Fibroblast of skin of left quadriceps (primary cell): Measurements from ENCODE around the gene PARD6G.
"Not testable (repeated sequence)": the region's sequence is repeated elsewhere in the genome, so short reads cannot be mapped to it uniquely, and the experiment has no call there.

Experiments used
- DNase-seq, 2 experiments: peaks; one replicate each; pipeline ENCODE4 v3.0.0-alpha.2; 2013; ENCODE audit warnings: low read depth in 2 of 2

Gene PARD6G

DNA sequence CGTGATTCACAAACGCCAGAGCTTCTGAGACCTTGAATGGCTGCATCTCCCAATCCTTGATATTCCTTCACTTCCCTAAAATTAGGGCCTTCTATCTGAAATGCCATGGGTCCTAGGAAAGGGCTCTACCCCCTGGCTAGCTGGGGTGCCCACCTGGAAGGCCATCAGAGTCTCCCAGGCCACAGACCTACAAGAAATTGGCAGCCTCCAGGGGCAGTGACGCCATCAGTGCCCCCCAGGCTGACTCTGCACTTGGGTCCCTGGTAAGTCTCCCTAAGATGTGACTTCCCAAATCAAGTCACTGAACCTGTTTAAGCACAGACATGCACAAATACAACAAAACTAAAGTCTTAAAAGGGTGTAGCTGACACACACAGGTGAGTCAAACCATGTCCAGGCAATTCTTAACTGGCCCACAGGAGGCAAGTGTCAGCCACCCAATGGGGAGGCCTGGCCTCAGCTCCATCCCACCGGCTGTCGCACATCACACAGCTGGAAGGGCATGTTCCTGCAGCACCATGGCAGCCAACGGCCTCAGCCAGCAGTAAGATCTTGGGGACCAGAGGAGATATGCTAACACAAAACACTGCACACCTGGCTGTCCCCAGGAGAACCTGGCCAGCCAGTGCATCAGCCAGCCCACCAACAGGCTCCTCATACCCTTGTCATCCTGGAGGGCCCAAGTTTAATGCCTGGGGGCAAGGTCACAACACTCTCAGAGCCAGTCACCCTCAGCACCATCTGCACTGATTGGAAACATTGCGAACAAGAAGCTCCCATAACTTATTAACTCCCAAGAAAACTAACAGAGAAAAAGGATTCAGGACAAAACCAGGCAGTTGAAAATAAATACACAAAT, 5.2 kb downstream of the PARD6G start:
- DNase-seq: no peak

DNA sequence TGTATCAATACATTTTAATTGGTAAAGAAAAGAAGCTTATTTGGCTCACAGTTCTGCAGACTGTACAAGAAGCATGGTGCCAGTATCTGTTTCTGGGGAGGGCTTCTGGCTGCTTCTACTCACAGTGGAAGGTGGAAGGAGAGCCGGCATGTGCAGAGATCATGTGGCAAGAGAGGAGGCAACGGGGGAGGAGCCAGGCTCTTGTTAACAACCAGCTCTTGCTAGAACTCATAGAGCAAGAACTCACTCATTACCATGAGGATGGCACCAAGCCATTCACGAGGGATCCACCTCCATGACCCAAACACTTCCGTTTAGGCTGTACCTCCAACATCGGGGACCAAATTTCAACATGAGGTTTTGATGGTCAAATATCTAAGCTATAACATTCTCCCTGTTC, 7.5 kb downstream of the PARD6G start:
- no peak for DNase-seq

DNA sequence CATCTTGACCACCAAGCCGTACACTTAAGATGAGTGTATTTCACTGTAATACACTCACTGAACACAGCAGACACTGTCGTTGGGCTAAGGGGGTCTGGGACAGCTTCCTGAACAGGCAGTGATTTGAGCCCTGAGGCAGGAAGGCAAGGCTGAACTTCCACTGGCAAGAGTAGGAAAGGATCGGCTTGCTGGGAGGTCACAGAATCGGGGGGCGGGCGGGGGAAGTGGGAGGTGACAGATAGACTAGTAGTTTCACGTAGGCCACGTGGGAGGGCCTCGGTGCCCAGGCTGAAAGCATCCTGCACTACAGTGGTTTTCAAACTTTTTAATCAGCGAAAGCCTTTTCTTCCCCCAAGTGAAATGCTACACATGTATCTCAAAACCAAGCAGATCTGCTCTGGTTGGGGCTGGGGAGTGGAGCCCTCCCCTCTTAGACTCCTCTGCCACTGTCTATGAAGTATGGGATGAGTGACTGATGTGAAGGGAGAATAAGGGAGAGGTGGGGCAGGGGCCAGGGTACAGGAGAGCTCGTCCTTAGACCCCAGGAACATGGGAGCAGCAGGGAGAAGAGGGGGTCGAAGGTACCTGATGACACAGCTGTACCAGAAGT, 8.6 kb downstream of the PARD6G start:
- no peak for DNase-seq

DNA sequence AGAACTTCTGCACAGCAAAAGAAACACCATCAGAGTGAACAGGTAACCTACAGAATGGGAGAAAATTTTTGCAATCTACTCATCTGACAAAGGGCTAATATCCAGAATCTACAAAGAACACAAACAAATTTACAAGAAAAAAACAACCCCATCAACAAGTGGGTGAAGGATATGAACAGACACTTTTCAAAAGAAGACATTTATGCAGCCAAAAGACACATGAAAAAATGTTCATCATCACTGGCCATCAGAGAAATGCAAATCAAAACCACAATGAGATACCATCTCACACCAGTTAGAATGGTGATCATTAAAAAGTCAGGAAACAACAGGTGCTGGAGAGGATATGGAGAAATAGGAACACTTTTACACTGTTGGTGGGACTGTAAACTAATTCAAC, 9.8 kb downstream of the PARD6G start:
- DNase-seq: not testable (repeated sequence)

DNA sequence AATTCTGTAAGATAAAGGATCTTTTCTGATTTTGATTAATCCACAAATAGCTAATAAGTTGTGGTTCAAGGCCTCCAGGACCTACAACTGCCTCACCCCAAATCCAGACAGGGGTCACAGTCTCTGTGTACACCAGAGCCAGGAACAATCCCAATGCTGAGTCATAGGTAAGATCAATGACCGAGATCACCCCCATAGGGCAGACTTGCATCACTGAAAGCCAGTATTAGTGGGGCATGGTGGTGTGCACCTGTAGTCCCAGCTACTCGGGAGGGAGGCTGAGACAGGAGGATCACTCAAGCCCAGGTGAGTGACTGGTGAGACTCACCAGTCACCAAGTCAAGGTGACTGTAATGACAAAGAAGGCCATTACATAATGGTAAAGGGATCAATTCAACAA, 12.9 kb downstream of the PARD6G start:
- no peak for DNase-seq

DNA sequence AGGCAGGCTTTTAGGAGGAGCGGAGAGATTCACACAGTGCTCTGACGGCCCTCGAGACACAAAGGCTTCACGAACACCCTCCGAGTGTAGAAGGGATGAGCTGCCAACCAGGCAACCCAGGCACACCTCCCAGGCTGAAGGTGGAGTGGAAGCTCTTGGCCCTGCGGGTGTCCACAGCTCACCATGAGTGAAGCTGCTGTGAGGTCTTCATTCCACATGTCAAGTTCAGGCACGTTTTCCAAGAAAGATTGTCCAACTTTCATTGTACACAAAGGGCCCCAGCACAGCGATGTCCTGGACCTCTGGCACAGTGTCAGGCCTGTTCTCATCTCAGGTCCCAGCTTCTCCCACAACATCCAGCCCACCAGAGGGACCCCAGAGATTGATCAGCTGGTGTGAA, 13.4 kb downstream of the PARD6G start:
- DNase-seq: no peak

DNA sequence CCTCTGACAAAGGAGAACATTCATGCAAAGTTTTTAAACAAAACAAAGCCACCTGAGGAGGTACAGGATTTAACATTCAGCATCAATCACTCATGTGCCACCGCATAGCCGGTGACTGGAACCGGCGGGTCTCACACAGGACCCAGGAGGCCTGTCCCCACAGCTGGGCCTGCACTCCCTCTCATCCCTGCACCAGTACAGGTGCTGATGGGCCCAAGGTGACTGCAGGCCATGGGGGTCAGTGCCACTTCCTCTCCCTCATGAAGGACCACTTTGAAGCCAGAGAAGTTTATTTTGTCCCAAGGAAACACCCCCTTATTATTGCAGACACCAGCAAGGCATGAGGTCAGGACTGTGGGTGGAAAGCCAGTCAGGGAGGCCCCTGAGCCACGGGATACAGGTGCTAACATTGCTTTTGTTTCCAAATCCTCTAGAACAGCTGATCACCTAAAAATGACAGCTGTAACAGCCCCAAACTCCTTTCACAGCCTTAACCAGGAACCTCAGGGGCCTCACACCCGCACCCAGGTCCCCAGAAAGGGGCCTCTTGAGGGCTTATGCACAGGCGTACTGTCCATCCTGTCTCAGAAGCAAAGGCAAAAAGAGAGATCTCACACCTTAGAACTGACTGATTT, 14.0 kb downstream of the PARD6G start:
- DNase-seq: no peak

DNA sequence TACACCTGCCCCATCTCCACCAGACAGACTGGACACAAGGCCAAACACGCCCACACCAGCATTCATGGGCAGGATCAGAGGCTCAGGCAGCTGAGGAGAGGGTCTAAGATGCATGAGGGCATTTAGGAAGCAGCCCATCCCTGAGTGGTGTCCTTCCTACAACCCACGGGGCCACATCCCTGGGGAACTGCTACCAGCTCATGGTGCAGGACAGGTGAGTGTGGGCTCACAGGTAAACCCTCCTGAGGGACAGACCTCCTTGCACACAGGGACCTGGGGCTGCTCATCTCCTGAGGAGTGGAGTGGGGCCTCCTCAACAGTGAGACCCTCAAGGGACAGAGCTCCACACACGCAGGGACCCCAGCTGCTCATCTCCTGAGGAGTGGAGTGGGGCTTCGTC, 14.6 kb downstream of the PARD6G start:
- no peak for DNase-seq

DNA sequence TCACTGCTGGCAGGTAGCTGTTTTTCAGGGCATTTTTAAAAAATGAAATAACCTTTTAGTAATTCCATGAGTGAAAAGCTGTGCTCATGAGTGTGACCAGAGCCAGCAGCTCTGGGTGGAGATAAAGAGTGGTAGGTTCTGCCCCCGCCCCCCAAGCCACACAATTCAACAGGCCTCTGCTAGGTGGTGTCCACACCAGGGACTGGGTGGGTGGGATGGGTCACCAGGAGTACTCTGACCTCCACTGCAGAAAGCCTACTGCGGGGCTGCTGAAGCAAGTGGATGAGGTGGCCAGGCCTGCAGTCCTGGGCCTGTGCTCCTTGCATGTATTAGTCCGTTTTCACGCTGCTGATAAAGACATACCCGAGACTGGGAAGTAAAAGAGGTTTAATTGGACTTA, 15.3 kb downstream of the PARD6G start:
- DNase-seq: no peak

DNA sequence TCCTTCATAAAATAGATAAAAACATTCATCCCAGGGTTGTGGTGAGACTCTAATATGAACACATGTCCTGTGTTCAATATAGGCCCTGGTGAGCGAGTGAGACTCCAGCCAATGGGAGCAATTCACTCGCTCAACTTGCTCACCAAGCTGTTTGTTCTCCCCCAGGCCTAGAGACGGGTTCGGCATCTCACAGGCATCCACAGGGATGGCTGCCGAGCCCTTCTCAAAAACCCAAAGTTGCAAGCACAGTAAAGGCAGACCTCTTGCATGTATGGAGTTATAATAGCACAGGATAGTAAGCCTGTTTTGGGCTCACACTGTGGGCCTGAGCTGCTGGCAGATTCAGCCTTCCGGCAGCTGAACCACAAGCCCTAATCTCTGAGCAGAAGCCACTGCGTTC, 15.7 kb downstream of the PARD6G start:
- no peak for DNase-seq

DNA sequence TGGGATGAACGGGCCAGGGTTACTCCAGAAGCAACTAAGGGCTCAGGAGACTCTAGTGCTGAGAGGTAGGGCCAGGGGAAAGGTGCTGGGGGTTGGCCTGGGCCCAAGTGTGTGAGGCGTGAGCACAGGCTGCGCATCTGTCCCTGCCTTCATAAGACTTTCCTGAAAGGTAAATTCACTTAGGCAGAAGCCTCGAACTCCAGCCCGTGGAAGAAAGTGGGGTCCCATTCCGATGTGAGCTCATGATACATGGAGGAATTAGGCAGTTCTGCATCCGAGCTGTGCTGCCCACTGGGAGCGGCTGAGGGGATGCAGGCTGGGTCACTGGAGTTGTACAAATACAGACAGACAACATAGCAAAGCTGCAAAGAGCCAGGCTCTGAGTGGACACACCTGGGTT, 16.2 kb downstream of the PARD6G start:
- no peak for DNase-seq

DNA sequence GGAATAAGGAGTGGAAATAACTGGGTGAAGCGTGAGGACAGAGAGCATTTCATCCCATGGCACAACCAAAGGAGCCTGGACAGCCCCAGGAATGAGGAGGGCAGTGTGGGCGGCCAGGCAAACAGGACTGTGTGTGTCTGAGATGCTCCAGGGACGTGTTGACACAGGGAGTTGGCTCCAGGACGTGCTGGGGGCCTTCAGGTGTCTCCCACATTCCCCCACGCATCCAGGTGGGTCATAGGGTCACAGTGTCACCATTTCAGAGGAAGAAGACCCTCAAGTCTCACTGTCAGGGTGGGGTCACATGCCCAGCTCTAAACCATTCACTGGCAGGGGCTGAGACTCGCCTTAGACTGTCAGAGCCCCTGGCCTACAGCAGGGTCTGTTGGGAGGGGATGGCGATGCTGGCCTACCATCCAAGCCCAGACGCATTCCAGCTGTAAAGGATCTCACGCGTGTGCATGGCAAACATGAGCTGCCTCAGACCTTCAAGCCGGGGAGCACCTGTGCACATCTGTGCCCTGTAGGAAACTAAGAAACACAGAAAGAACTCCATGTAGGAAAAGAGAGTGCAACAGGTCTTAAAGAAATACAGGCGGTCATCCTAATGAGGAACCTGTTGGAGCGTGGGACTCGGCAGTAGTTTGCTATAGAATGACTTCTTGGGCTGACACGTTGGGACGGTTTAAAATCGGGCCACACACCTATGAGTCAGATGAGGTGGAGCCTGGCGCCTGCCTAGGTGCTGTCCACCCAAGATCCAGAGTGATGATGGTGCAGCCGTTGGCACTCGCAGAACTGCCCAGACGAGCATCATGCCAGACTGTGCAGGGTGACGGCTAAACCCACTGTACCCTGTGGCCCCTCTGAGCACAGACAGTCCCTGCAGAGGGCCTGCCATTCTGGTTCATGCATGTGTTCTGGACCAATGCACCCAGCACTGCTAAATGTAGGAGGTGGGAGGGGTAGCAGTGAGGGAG, 17.3 kb downstream of the PARD6G start:
- DNase-seq: no peak

DNA sequence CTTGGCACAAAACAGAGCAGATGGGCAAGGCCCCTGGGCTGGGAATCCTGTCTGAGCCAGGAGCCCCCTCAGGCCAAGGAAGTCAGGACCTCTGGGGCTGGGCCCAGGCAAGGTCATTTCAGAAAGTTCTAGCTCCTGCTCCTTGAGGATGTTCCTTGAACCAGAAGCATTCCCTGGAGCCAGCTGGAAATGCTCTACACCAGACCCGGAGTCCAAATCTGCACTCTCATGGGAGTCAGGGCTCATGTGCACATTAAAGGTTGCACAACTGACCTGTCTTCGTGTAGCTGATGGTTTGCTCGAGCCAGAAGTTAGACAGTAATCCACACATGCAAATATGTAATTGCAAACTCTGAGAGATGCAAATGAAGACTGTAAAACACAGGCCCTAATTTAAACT, 18.0 kb downstream of the PARD6G start:
- no peak for DNase-seq

DNA sequence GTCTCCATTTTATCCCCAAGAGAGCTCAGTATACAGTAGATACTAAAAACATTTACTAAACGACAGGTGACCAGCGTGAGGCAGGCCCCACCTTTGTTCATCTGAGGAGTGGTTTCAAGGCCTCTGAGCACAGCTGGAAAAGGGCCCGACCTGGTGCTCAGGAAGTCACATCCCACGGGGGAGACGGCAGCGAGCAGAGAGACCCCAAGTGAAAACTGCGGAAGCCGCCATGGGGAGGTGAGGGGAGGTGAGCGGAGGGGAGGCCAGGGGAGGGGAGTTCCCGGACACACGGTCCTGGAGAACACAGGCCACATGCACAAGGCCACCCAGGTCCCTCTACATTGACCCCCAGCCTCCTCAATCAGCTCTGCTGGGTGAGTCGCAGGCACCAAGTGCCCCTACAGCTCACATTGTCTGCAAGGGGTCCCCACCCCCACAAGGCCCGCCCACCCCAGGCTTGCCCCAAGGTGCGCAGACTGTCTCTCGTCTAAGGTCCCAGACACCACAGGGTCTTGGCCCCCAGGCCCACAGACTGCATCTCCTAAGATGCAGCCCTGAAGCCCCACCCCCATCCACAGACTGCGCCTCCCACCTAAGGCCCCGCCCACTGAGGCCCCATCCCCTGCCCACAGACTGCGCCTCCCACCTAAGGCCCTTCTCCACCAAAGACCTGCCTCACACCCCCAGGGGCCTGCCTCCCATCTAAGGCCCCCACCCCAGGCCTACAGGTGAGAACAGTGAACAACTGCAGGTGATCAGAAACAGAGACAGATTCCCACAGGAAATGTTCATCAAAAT, 19.1 kb downstream of the PARD6G start:
- no peak for DNase-seq

DNA sequence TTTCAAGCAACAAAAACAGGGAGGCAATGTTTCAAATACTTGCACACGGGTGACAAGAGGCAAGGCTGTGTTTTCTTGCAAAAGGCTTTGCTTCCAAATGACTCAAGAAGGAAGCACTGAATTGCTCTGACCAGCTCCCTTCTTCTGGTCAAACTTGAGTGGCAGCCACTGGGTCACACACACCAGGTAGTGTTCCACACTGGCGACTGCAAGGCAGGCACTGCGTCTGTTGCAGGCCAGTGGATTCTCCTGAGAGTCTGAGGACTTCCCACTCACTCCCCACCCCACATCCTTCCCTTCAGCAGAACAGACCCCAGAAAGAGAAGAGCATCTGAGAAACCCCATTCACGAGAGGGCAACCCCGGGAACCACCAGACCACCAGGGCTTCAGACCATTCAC, 19.8 kb downstream of the PARD6G start:
- no peak for DNase-seq

DNA sequence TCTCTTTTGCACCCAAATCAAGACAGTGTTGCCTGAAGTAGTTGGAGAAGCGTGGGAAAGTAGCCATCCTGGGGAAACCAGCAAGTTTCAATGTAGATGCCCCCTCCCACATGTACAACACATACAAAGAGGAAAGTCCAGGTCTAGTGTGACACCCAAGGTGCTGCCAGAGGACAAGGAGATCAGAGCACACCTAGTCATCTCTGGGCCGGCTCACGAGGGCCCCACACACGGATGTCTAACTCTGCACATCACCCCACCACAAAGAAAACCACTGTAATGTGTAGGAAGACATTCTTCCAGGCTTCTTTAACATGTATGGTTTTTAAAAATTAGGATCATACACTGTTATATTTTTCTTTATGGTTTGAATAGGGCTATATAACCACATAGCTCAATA, 21.6 kb downstream of the PARD6G start:
- DNase-seq: no peak

DNA sequence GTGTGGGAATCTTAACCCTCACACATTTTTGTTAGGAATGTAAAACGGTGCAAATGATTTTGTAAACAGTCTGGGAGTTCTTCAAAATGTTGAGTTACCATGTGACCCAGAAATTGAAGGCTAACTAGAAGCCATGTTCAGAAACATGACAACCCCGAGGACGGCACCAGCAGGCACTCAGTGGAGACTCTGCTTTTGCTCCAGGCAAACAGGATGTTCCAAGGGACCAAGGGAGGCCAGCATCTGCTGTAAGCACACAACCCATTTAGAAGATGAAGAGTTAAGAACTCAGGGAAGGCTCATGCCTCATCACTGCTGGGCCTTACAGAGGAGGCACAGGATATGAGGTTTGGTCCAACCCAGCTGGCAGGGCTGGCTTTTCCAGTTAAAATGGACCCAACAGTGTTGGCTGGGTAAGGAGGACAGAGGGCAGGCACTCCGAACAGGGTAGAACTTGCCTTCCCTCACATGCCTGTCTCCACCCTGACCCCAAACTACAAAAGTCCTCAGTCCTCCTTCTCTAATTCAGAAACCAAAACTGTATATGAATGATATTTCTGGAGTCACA, 23.6 kb downstream of the PARD6G start:
- DNase-seq: no peak

DNA sequence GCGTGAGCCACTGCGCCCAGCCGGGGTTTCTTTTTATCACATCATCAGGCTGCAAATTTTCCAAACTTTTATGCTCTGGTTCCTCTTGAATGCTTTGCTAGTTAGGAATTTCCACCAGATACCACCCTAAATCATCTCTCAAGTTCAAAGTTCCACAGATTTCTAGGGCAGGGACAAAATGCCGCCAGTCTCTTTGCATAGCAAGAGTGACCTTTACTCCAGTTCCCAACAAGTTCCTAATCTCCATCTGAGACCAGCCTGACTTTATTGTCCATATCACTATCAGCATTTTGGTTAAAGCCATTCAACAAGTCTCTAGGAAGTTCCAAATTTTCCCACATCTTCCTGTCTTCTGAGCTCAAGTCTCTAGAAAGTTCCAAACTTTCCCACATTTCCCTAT, 27.8 kb downstream of the PARD6G start:
- not testable (repeated sequence) for DNase-seq

DNA sequence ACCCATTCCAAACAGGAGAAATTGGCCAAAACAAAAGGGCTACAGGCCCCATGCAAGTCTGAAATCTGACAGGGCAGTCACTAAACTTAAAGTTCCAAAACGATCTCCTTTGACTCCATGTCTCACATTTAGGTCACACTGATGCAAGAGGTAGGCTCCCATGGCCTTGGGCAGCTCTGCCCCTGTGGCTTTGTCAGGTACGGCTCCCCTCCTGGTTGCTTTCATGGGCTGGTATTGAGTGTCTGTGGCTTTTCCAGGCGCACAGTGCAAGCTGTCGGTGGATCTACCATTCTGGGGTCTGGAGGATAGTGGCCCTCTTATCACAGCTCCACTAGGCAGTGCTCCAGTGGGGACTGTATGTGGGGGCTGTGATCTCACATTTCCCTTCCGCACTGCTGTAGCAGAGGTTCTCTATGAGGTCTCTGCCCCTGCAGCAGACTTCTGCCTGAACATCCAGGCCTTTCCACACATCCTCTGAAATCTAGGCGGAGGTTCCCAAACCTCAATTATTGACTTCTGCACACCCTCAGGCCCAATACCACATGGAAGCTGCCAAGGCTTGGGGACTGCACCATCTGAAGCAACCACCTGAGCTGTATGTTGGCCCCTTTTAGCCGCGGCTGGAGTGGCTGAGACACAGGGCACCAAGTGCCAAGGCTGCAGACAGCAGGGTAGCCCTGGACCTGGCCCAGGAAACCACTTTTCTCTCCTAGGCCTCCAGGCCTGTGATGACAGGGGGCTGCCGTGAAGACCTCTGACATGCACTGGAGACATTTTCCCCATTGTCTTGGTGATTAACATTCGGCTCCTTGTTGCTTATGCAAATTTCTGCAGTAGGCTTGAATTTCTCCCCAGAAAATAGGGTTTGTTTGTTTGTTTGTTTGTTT, 28.7 kb downstream of the PARD6G start:
- DNase-seq: no peak

DNA sequence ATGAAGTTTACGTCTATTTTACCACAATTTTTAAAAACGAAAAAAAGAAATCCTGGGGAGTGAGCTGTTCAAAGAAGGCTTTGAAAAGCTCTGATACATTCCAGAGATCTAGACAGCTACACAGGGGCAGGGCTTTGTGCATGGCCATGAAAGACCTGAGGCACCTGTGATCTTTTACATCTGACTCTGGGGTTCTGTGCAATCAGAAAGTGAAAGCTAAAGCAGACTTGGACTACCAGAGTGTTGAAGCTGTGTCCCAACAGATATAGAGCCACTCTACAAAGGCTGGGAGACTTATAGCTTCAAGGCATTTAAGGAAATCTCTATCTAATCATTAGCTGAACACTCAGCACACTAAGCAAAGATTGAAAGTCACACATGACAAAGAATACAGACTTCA, 34.1 kb downstream of the PARD6G start:
- no peak for DNase-seq
